Esophagus muscularis mucosa (tissue), 4 donors: ENCODE measurements around the gene DNAH17.

Experiments used
- CTCF ChIP-seq, 3 experiments: fragments of 200-600 bp in 2 of 3; fragments of 450-650 bp in 1 of 3; sonication (generic) in 2 of 3; IDR thresholded peaks; one replicate each; pipeline ENCODE4 v1.5.1; 2017 to 2019; ENCODE audit warnings: antibody characterized with exemption in 3 of 3, mild to moderate bottlenecking in 2 of 3, moderate library complexity in 1 of 3
- EP300 ChIP-seq: sonication (generic); formaldehyde crosslinking; IDR thresholded peaks from one replicate; pipeline ENCODE4 v1.6.1; 2017; ENCODE audit warnings: antibody characterized with exemption
- POLR2A ChIP-seq: fragments of 450-650 bp; IDR thresholded peaks from one replicate; pipeline ENCODE4 v1.6.1; 2017; ENCODE audit warnings: antibody characterized with exemption, moderate library complexity, mild to moderate bottlenecking, low read depth

DNA sequence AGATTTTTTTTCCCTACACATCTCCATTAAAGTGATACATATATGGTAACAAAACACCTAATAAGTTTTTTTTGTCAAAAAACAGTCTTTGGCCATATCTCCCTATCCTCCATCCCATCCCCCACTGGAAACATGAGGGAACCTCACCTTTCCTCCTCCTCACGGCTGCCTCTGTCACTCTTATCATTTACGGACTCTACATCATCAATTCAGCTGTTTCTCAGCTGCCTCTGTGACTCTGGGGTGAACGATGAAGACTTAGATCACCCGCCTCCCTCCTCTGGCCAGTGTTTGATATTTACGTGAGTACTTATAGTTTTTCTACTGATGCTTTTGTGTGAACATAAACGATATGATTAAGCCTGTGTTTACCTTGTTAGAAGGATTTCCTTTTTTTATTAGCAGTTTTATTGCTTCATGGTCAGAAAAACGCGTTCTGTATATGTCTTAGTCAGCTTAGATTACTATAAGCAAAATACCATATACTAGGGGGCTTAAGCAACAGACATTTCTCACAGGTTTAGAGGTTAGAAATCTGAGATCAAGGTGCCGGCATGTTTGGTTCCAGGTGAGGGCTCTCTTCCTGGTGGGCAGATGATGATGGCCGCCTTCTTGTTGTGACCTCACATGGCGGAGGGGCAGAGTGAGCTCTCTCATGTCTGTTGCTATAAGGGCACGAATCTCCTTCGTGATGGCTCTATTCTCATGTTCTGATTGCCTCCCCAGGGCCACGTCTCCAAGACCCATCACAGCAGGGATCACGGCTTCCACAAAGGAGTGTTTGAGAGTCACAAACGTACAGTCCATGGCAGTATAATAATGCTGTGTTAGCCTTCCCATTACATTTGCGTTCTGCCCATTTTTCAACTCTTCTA lies 32.1 kb downstream of the DNAH17 start:
- TF ChIP-seq CTCF (IDR thresholded peaks at IDR 0.05) (no peak), POLR2A (no peak), EP300 (no peak)
